ENCODE results near the gene PNP. TPM values are rescaled to one million over a fixed set of nuclear protein-coding genes. Genes with fewer than 3 reads are reported as not detected.

PNP gene
- total RNA-seq, 1 experiment from 2014 or later: 87.5 TPM

GRCh38 chr14:20499108-20499507, 29.9 kb downstream of the PNP start:
- no peak overlapping the region for H2BK15ac ChIP-seq (ENCODE audit: low read depth, low read length)
- H2AFZ ChIP-seq (ENCODE audit: low read length): no peak overlapping the region
- peaks cover 3 to 10% of the 10 kb centered on the region in 2 experiments; a peak in 4 of 5 replicates for H3K9me3 Mint-ChIP-seq
- no peak overlapping the region for H3K27ac ChIP-seq (ENCODE audit: insufficient read length, low read depth, low read length)
- no peak overlapping the region for H3T11ph ChIP-seq (ENCODE audit: low read length)
- no peak overlapping the region for H3K18ac ChIP-seq (ENCODE audit: insufficient read length, low read depth, low read length)
- H3K14ac ChIP-seq (ENCODE audit: insufficient read depth, low read length): no peak overlapping the region
- H3K36me3 Mint-ChIP-seq (ENCODE audit: insufficient read depth in 1 of 3, low read depth in 3 of 3): peaks cover 0 to 8% (median 0%) of the 10 kb centered on the region in 3 experiments; a peak in 4 of 7 replicates
- no peaks in the 10 kb centered on the region for H3K79me1 ChIP-seq (ENCODE audit: insufficient read depth, low read depth, low read length, poor library complexity, severe bottlenecking)
- H2BK120ac ChIP-seq (ENCODE audit: low read depth, low read length, poor library complexity, severe bottlenecking): no peak overlapping the region
- H2BK20ac ChIP-seq (ENCODE audit: low read depth, low read length, poor library complexity, severe bottlenecking): no peak overlapping the region
- no peak overlapping the region for H3K4me3 Mint-ChIP-seq
- DNase-seq: peak; percentile 46
- no peak overlapping the region for H3K23ac ChIP-seq (ENCODE audit: insufficient read length, low read depth, low read length)
- H3K23me2 ChIP-seq (ENCODE audit: insufficient read length, low read depth, low read length, poor library complexity, severe bottlenecking): no peaks in the 10 kb centered on the region
- no peak overlapping the region for H4K91ac ChIP-seq (ENCODE audit: insufficient read length, low read depth, low read length)
- peaks cover 27 to 28% of the 10 kb centered on the region in 2 experiments for H3K4me1 Mint-ChIP-seq
- no peak overlapping the region for H2BK12ac ChIP-seq (ENCODE audit: insufficient read length, low read depth, low read length)
- peaks cover 2% of the 10 kb centered on the region; the same call in 1 of the 2 replicates for H3K4me1 ChIP-seq (ENCODE audit: insufficient read depth, low read length)
- no peaks in the 10 kb centered on the region for H3K27me3 ChIP-seq (ENCODE audit: insufficient read depth, low read length)
- H3K4ac ChIP-seq (ENCODE audit: low read depth, low read length): no peak overlapping the region
- H3K9ac ChIP-seq (ENCODE audit: extremely low read depth, insufficient read length, low read length): no peak overlapping the region
- no peak overlapping the region for H4K8ac ChIP-seq (replicated peaks; ENCODE audit: insufficient read length, low read depth, low read length)
- no peak overlapping the region for H2AK5ac ChIP-seq (ENCODE audit: insufficient read length, low read length)
- no peaks in the 10 kb centered on the region for H3K9me3 ChIP-seq (ENCODE audit: control insufficient read depth, low read depth, low read length)
- peaks cover 5% of the 10 kb centered on the region for H3K27me3 Mint-ChIP-seq (ENCODE audit: low read depth)
- no peak overlapping the region for H3K4me2 ChIP-seq (ENCODE audit: insufficient read depth, insufficient read length, low read length)
- no peak overlapping the region; a peak in 1 of 7 replicates for H3K27ac Mint-ChIP-seq
- H3K56ac ChIP-seq (ENCODE audit: insufficient read length, low read depth, low read length): no peak overlapping the region
- no peak overlapping the region for H4K5ac ChIP-seq (ENCODE audit: insufficient read length, low read depth, low read length)
- H4K20me1 ChIP-seq (ENCODE audit: control insufficient read depth, insufficient read depth, insufficient read length): no peaks in the 10 kb centered on the region
- H3K79me2 ChIP-seq (ENCODE audit: insufficient read depth, low read length): no peaks in the 10 kb centered on the region
- H2BK5ac ChIP-seq (ENCODE audit: insufficient read length, low read length): no peak overlapping the region
- no CpG with 5 or more reads among the region's 4 CpGs for WGBS (ENCODE audit: extremely low coverage, insufficient read length, low lambda C conversion rate)
- no peak for TF ChIP-seq CTCF (conservative IDR thresholded peaks at IDR 0.05)

Data from H9 (cell line).